GM10847 (cell line): Measurements from ENCODE around the gene TUBB3.

ENCODE experiments used
- POLR2A ChIP-seq: IDR thresholded peaks from 2 replicates; pipeline ENCODE4 v1.6.1; 2011; ENCODE audit not compliant: insufficient read length; ENCODE audit errors: extremely low read depth

The TUBB3 gene

DNA sequence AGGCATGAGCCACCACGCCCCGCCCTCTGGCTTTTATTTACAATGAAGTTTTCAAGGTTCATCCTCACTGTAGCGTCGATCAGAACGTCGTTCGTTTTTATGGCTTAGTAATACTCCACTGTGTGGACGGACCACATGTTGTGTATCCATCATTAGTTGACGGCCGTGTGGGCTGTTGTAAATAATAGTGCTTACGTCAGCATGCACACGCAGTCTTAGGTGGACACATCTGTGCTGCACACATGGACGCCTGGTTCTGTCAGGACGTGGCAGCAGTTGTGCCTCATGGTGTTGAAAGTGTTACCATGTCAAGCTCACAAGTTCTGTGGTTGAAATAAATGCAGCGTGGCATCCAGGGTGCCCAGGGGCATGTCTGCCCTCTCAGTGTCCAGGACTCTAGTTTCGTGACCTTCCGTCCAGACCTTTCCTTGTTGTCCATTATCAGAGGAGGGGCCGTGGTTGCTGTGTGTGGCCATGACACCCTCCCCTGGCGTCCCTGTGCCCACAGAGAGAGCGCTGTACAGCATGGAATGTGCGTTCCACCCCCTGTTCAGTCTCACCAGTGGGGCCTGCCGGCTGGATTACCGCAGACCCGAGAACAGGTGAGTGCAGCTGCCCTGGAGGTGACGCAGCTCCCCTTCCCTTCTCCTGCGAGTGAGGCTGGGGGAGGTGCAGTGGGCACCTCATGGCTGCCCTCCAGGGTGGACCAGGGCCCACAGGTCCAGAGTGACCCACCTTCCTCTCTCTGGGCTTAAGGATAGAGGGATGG lies 27.5 kb upstream of the TUBB3 start:
- no peak for TF ChIP-seq POLR2A

DNA sequence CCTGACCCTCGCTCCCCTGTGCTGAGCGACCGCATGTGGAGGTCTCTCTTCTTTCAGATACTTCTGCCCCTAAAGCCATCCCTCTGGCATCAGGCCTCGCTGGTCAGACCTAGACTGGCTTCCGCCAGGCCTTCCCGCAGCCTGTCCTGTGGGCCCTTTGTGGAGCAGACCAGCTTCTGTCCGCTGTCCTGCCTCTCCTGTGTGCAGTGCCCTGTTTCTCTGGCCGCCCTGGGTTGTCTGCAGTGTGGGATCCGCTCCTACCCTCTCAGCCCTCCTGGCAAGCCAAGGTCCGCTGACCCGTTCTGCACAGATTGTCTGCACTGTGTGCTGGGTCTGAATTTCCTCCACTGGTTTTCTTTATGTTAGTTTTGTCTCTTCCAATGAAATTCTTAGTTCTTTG lies 25.9 kb upstream of the TUBB3 start:
- TF ChIP-seq POLR2A = no peak

DNA sequence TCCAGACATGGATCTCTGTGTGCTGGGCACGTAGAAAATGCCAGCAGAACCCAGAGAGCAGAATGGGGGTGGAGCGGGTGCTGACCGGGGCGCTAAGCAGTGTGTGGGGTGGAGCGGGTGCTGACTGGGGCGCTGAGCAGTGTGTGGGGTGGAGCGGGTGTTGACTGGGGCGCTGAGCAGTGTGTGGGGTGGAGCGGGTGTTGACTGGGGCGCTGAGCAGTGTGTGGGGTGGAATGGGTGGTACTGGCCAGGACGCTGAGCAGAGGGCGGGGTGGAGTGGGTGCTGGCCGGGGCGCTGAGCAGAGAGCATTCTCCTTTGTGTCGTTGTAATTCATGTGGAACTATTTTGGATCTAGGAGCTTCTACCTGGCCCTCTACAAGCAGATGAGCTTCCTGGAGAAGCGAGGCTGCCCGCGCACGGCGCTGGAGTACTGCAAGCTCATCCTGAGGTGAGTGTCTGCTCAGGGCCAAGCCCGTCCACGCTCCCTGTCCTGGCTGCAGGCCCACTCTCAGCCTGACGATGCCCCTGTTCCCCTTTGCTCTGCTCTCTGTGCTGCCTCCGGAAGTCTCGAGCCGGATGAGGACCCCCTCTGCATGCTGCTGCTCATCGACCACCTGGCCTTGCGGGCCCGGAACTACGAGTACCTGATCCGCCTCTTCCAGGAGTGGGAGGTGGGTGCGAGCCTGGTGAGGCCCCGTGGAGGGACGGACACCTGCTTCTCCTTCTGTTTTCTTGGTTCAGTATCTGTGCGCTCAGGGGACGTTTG lies 24.8 kb upstream of the TUBB3 start:
- no peak for TF ChIP-seq POLR2A

DNA sequence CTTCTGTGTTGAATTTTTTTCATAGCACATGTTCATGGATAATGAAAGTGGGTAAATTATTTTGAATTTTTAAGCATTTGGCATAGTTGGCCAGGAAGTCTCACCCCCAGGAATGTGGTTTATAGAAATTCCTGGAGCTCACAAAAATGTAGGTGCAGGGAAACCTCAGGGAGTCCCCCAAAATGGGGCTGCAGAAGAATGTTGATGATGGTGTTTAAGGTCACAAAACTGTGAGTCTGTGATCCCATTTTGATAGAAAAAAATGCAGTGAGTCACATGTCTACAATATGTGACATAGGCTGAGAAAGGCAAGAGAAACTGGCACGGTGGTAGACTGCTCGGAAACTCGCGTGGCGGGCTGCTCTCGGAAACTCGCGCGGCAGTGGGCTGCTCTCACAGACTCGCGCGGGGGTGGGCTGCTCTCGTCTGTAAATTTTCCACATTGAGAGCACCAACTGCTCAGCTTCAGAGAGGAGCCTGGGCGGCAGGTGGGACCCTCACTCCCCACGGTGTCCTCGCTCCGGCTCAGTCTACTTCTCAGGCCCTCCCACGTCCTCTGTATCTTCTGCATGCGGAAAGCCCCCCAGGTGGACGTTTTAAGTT lies 23.2 kb upstream of the TUBB3 start:
- TF ChIP-seq POLR2A = no peak

DNA sequence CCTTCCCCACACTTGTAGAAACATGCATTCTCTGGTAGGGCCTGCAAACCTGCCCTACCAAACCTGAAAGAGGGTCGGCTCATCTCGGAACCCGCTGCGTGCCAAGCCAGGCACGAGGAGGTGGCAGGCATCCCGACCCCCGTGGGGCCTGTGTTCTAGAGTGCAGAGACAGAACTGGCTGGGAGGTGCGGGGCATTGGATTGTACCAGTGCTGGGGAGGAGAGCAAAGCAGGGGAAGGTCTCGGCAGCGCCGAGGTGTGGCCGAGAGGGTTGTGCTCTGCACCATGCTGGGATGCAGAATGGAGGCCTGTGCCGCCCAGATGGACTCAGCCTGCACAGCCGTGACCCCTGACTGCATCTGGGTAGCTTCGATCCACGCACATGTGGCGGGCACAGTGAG lies 22.3 kb upstream of the TUBB3 start:
- no peak for TF ChIP-seq POLR2A

DNA sequence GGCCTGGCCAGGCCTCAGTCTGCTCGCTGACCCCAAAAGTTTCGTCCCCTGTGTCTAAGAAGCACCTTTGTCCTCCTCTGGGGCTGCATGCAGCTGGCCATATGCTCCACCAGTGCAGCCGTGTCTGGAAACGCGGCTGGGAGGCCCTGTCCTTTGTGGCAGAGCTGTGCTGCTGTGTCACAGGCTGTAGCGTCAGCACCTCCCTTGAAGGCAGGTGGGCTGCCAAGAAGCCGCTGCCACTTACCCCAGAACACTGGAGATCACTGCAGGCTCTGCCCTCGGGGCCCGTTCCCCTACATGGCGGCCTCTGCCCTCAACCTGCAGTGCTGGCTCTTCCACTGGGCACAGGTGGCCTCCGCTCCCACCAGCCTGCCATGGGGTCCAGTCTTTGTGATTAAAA lies 20.2 kb upstream of the TUBB3 start:
- TF ChIP-seq POLR2A = no peak

DNA sequence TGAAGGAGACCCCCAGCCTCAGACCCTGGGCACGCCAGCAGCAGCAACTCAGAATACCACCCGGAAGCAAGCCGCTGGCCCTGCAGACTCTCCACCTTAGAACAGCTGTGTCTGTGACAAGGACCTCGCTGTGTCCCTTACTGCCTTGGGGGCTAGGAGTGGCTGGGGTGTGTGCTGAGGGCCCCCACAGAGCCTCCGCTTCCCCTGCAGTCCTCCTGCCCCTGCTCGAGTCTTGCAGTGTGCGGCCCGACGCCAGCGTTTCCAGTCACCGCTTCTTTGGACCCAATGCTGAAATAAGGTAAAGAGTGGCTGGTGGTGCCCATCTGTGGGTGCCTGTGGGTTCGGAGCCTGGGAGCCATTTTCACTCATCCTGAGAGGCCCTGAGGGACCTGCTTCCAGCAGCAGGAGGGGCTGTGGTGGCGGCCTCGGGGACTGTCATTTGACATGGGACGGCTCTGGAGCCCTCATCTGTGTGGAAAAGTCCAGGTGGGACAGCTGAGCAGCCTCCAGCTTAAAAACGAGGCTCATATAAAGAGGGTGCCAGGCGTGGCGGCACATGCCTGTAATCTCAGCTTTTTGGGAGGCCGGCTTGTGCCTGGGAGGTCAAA lies 19.1 kb upstream of the TUBB3 start:
- no peak for TF ChIP-seq POLR2A

DNA sequence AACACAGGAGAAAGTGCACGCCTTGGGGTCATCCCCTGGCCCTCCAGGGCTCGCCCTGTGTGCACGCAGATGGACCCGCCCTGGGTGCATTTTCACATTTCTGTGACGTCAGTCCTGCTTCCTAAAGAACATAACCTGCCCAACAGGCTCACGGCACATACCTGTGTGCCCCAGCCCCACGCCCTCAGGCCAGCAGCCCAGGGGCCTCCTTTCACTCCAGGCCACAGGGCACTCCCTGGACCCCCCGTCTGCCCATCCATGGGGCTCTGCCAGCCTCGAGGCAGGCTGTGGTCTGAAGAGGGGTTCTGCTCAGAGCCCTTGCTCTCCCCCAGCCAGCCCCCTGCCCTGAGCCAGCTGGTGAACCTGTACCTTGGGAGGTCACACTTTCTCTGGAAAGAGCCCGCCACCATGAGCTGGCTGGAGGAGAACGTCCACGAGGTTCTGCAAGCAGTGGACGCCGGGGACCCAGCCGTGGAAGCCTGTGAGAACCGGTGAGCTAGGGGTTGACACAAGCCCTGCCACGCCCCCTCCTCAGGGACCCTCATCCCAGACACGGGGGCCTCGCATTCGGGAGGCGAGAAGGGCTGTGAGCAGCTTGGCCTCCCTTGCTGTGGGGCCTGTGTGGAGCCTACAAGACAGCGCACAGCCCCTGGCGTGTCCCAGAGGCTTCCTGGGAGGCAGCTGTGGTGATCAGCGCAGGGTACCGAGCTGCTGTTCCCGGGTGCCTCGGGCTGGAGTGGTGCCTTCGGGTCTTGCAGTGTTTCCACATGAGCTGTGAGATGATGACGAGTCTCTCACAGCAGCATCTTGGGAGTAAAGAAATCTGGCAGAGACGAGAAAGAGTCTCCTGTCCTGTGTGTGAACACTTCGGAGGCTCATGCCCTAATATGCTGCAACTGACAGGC lies 18.3 kb upstream of the TUBB3 start:
- no peak for TF ChIP-seq POLR2A

DNA sequence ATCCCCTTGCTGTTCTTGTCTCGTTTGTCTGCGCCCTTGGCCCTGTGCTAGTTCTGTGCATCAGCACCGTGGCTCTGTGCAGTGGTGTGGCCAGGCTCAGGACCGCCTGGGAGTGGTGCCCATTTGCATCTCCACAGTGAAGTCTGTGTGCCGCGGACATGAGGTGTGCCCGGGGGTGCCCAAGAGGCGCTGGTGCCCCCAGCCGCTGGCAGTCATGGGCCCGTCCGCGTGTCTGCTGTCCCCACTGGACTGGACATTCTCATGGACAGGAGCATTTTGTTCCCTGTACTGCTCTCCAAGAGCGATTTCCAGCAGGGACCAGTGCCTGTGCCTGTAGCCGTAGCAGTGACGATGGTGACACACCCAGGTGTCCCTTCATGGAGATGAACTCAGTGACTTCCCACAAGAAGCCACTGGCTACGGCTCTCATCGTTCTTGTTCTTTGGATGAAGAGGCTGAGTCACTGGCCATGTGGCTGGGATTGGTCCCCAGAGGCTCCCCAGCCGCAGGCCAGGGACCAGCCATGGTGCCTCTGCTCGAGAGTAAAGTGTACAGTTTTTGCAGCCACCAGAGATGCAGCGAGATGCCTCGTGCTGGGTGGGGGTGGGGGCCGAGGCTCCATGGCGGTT lies 17.5 kb upstream of the TUBB3 start:
- TF ChIP-seq POLR2A = no peak

DNA sequence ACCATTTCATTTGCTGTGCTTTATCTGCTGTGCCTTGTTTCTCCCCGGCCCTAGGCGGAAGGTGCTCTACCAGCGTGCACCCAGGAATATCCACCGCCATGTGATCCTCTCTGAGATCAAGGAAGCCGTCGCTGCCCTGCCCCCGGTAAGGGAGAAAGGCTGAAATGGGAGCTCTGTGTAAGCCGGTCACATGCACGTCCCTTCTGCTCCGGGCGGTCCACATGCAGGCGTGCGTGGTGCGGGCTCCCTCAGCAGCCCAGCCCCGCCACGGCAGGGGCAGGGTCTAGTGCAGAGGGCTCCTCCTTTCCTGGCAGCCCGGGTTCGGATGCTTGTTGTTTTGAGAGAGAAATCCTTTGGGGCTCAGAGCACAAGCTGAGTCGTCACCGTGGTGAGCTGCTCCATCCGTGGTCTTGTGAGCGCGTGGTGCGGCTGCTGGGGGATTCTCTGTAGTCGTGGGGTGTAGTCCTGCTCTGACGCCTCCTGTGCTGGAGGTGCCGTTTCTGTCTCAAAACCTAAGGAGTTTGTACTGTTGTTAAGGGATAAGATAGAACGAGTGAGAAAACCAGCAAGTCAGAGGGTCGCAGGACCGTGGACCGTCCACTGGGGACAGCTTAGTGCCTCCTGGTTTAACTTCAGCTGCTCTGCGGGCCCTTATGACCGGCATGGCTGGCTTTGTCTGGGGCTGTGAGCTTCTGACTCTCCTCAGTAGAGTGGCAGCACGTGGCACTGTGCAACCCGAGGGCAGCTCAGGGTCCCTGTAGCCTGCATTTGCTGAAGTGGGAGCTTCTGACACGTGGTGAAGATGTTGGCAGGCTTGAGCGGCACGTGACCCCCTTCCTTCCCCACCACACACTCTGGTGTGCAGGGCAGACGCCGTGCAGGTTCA lies 16.8 kb upstream of the TUBB3 start:
- no peak for TF ChIP-seq POLR2A

DNA sequence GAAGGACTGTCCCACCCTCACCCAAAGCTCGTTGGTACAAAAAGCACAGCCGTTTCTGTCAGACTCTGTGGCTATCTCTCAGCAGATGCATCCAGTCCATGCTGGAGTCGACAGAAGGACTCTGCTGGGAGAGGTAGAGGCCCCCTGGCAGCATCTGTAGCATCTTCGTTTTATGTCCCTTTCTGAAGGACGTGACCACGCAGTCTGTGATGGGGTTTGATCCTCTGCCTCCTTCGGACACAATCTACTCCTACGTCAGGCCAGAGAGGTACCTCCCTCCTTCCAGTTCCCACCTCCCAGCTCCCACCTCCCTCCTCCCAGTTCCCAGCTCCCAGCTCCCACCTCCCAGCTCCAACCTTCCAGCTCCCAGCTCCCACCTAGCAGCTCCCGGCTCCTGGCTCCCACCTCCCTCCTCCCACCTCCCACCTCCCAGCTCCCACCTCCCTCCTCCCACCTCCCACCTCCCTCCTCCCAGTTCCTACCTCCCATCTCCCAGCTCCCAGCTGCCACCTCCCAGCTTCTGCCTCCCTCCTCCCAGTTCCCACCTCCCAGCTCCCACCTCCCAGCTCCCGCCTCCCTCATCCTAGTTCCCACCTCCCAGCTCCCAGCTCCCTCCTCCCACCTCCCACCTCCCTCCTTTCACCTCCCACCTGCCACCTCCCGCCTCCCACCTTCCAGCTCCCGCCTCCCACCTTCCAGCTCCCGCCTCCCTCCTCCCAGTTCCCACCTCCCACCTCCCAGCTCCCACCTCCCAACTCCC lies 15.9 kb upstream of the TUBB3 start:
- no peak for TF ChIP-seq POLR2A

DNA sequence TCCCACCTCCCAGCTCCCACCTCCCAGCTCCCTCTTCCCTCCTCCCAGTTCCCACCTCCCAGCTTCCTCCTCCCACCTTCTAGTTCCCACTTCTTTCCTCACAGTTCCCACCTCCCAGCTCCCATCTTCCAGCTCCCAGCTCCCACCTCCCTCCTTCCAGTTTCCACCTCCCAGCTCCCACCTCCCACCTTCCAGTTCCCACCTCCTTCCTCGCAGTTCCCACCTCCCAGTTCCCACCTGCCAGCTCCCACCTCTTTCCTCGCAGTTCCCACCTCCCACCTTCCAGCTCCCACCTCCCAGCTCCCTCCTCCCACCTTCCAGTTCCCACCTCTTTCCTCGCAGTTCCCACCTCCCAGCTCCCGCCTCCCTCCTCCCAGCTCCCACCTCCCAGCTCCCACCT lies 14.9 kb upstream of the TUBB3 start:
- no peak for TF ChIP-seq POLR2A
